Neuronal stem cell (in vitro differentiated cells): Measurements from ENCODE around the gene SHFL.
A peak's percentile ranks its signal among the peaks of the same experiment; 100 is the strongest.

Source experiments
- DNase-seq: peaks from one replicate; pipeline ENCODE4 v3.0.0-alpha.2; 2013; ENCODE audit warnings: low spot score
- H2AFZ ChIP-seq: one replicate; pipeline ENCODE4 v1.6.1; 2013; ENCODE audit warnings: mild to moderate bottlenecking, low read length, inconsistent platforms
- H2AK5ac ChIP-seq: 2 replicates; pipeline ENCODE4 v1.6.1; 2013; ENCODE audit warnings: low read depth, mild to moderate bottlenecking, inconsistent platforms, low read length, moderate library complexity, mixed read lengths
- H2BK120ac ChIP-seq: 2 replicates; pipeline ENCODE4 v1.6.1; 2013; ENCODE audit warnings: low read depth, mild to moderate bottlenecking, inconsistent platforms, low read length, moderate library complexity, mixed read lengths
- H2BK12ac ChIP-seq: one replicate; pipeline ENCODE4 v1.6.1; 2013; ENCODE audit warnings: low read length, inconsistent platforms
- H2BK15ac ChIP-seq: 2 replicates; pipeline ENCODE4 v1.6.1; 2013; ENCODE audit warnings: mild to moderate bottlenecking, low read length, inconsistent platforms, mixed read lengths
- H2BK5ac ChIP-seq: one replicate; pipeline ENCODE4 v1.6.1; 2013; ENCODE audit warnings: inconsistent platforms, mild to moderate bottlenecking, low read length, moderate library complexity
- H3K14ac ChIP-seq: one replicate; pipeline ENCODE4 v1.6.1; 2013; ENCODE audit warnings: low read length, inconsistent platforms
- H3K18ac ChIP-seq: 2 replicates; pipeline ENCODE4 v1.6.1; 2013; ENCODE audit warnings: low read length, inconsistent platforms
- H3K23ac ChIP-seq: 2 replicates; pipeline ENCODE4 v1.6.1; 2013; ENCODE audit warnings: low read depth, mild to moderate bottlenecking, mixed read lengths, low read length, inconsistent platforms; ENCODE audit not compliant: poor library complexity
- H3K27ac ChIP-seq: replicated peaks from 3 replicates; pipeline ENCODE4 v1.5.1; 2013; ENCODE audit warnings: low read length, inconsistent platforms
- H3K27me3 ChIP-seq, 3 experiments: 2 replicates each; pipeline ENCODE4 v1.6.1; 2013; ENCODE audit warnings: low read length in 3 of 3, mild to moderate bottlenecking in 2 of 3, inconsistent platforms in 1 of 3, low read depth in 1 of 3, mixed read lengths in 1 of 3, moderate library complexity in 1 of 3; ENCODE audit not compliant: control insufficient read depth in 3 of 3, insufficient read depth in 3 of 3
- H3K36me3 ChIP-seq, 2 donors: replicated peaks in 1 of 2; 2 replicates each; pipeline ENCODE4 v1.6.1; 2013; ENCODE audit warnings: low read length in 2 of 2; ENCODE audit not compliant: control insufficient read depth in 2 of 2, insufficient read depth in 2 of 2
- H3K4ac ChIP-seq: 2 replicates; pipeline ENCODE4 v1.6.1; 2013; ENCODE audit warnings: inconsistent platforms, mild to moderate bottlenecking, low read length, moderate library complexity
- H3K4me1 ChIP-seq, 2 donors: 1 replicate in 1 of 2; 2 replicates in 1 of 2; pipeline ENCODE4 v1.6.1; 2013; ENCODE audit warnings: low read length in 2 of 2, low read depth in 1 of 2; ENCODE audit not compliant: control insufficient read depth in 2 of 2, insufficient read depth in 1 of 2
- H3K4me2 ChIP-seq: one replicate; pipeline ENCODE4 v1.6.1; 2013; ENCODE audit warnings: mild to moderate bottlenecking, low read length, inconsistent platforms; ENCODE audit not compliant: insufficient read depth, poor library complexity, severe bottlenecking
- H3K4me3 ChIP-seq, 2 donors: 2 replicates each; pipeline ENCODE4 v1.5.1; 2013; ENCODE audit warnings: low read length in 2 of 2, mild to moderate bottlenecking in 2 of 2, inconsistent platforms in 1 of 2, moderate library complexity in 1 of 2
- H3K79me1 ChIP-seq: one replicate; pipeline ENCODE4 v1.6.1; 2013; ENCODE audit warnings: low read depth, mild to moderate bottlenecking, inconsistent platforms, low read length, moderate library complexity
- H3K9ac ChIP-seq: one replicate; pipeline ENCODE4 v1.6.1; 2013; ENCODE audit warnings: mild to moderate bottlenecking, low read depth, low read length, inconsistent platforms; ENCODE audit not compliant: poor library complexity
- H3K9me3 ChIP-seq, 2 donors: replicated peaks in 1 of 2; 2 replicates each; pipeline versions ENCODE3 to v1.6.1; 2013; ENCODE audit warnings: low read length in 2 of 2, mild to moderate bottlenecking in 2 of 2, inconsistent platforms in 1 of 2, low read depth in 1 of 2, mixed read lengths in 1 of 2, moderate library complexity in 1 of 2; ENCODE audit not compliant: control insufficient read depth in 2 of 2, insufficient read depth in 1 of 2
- H4K8ac ChIP-seq: one replicate; pipeline ENCODE4 v1.6.1; 2013; ENCODE audit warnings: low read depth, mild to moderate bottlenecking, inconsistent platforms, low read length, moderate library complexity
- H4K91ac ChIP-seq: one replicate; pipeline ENCODE4 v1.6.1; 2013; ENCODE audit warnings: low read length, low read depth, mild to moderate bottlenecking, inconsistent platforms; ENCODE audit not compliant: poor library complexity
- WGBS, 2 donors: extraction: QIAGEN DNeasy Blood & Tissue Kit; methylation state at CpG; one replicate each; pipeline ENCODE4 v1.1.7; 2013; ENCODE audit warnings: missing lambda C conversion rate in 2 of 2, mixed read lengths in 1 of 2; ENCODE audit not compliant: insufficient read length in 2 of 2, insufficient replicate concordance in 1 of 2; ENCODE audit errors: extremely low coverage in 2 of 2; 5-methylcytosine and 5-hydroxymethylcytosine counted together

SHFL gene

DNA sequence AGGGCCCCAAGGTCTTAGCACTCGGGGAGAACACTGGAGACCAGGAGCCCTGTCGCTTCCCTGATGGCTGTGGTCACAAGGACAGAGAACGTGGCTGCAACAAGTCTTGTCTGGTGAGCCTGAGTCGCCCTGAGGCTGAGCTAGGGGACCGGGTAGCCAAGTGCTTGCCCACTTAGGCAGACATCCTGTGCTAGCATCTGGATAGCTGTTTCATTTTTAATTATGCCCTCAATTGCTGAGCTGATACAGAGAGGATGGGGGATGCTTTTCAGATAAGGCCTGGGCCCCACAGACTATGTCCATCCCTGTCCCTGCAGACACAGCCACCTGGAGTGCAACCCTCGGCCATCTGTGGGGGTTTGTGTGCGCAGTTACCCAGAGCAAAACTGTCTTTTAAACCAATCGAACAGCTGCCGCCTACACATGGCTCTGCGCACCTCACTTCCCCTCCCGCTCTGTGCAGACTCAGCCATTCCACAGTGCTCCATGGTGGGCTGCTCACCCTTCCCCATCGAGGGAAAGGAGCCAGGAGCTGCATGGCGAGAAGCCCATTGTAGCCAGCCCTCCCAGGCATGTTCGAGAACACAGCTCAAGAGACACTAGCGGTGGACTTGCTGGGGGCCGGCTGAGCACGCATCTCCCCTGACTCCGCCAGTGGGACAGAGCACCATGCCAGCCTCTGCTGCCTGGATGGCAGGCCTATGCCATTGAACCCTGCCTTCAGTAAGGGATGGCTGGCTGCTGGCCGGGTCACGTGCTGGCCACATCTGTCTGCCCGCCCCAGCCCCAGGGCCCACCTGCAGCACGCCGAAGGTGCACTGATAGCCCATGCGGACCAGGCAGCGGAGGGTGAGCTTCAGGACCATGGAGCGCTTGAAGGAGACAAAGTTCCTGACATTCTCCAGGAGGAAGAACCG, 53.0 kb downstream of the SHFL start:
- H2BK120ac ChIP-seq = no peak overlapping the region
- no CpG with 5 or more reads among the region's 27 CpGs for WGBS, 2 donors
- peaks cover 82 to 99% of the 10 kb centered on the region in 2 donors for H3K36me3 ChIP-seq
- H3K18ac ChIP-seq = no peak overlapping the region
- H2BK15ac ChIP-seq = no peak overlapping the region
- no peaks in the 10 kb centered on the region for H3K27me3 ChIP-seq
- H2BK12ac ChIP-seq = no peak overlapping the region
- no peak overlapping the region for H2BK5ac ChIP-seq
- H3K23ac ChIP-seq = no peak overlapping the region
- H3K14ac ChIP-seq = no peak overlapping the region
- no peak overlapping the region for H3K4ac ChIP-seq
- no peak for DNase-seq
- peak overlapping the region; percentile 9 for H3K9ac ChIP-seq
- H2AK5ac ChIP-seq = no peak overlapping the region
- H3K79me1 ChIP-seq = peaks cover 10% of the 10 kb centered on the region
- H3K4me2 ChIP-seq = no peak overlapping the region
- H3K4me3 ChIP-seq = no peak overlapping the region
- H3K27ac ChIP-seq = no peak overlapping the region
- H4K91ac ChIP-seq = no peak overlapping the region
- no peaks in the 10 kb centered on the region for H3K9me3 ChIP-seq
- no peaks in the 10 kb centered on the region for H3K4me1 ChIP-seq
- H4K8ac ChIP-seq = no peak overlapping the region
- no peak overlapping the region for H2AFZ ChIP-seq

DNA sequence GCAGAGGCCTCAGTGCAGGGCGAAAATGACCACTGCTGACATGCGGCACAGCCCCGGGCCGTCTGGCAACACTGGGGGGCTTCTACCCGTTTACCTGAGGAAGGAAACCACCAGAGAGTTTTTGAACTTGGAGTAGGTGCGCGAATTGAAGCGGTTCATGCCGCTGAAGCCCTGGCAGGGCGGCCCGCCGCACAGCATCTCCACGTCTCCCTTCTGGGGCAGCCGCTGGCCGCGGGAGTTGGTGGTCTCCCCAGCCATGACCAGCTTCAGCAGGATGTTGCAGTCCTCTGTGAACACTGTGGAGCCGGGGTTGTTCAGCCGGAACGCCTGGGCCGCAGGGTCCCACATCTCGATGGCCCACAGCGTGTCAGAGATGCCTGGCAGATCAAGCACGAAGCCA, 53.8 kb downstream of the SHFL start:
- H3K14ac ChIP-seq = no peak overlapping the region
- peaks cover 10% of the 10 kb centered on the region for H3K79me1 ChIP-seq
- DNase-seq = no peak
- no peak overlapping the region for H3K18ac ChIP-seq
- no peak overlapping the region for H3K4me3 ChIP-seq
- H3K23ac ChIP-seq = no peak overlapping the region
- no peak overlapping the region for H2AFZ ChIP-seq
- H3K9me3 ChIP-seq = no peaks in the 10 kb centered on the region
- H3K4me1 ChIP-seq = no peaks in the 10 kb centered on the region
- H3K4me2 ChIP-seq = no peak overlapping the region
- H3K9ac ChIP-seq = no peak overlapping the region
- no peak overlapping the region for H2BK5ac ChIP-seq
- no peak overlapping the region for H2BK15ac ChIP-seq
- H3K27me3 ChIP-seq = no peaks in the 10 kb centered on the region
- H3K4ac ChIP-seq = no peak overlapping the region
- H4K8ac ChIP-seq = no peak overlapping the region
- H2BK120ac ChIP-seq = no peak overlapping the region
- peaks cover 85 to 99% of the 10 kb centered on the region in 2 donors for H3K36me3 ChIP-seq
- H2BK12ac ChIP-seq = no peak overlapping the region
- WGBS, 2 donors = no CpG with 5 or more reads among the region's 23 CpGs
- no peak overlapping the region for H4K91ac ChIP-seq
- H2AK5ac ChIP-seq = no peak overlapping the region
- H3K27ac ChIP-seq = no peak overlapping the region

DNA sequence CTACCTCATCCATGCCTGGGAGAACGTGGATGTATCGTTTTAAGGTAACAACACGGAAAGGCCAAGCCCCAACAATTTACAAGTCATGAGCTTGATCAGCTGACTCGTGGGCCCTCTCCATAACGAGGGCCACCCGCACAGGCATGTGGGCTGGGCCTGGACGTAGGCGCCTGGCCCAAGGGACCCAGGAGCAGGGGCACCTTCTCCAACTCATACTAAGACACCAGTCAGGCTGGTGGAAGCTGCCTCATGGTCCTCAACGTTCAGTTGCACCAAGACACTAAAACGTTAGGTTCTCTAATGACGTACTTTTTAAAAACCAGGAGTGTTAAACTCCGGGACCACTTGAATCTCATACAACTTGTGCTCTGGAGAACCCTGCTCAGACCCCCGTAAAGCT, 55.4 kb downstream of the SHFL start:
- Histone ChIP-seq H2BK5ac (no peak overlapping the region), H3K18ac (no peak overlapping the region), H3K14ac (no peak overlapping the region), H2AFZ (no peak overlapping the region), H3K79me1 (peaks cover 10% of the 10 kb centered on the region), H3K9ac (no peak overlapping the region), H4K8ac (no peak overlapping the region), H3K4ac (no peak overlapping the region), H3K36me3 (peaks cover 88 to 99% of the 10 kb centered on the region in 2 donors), H3K4me1 (no peaks in the 10 kb centered on the region), H2BK15ac (no peak overlapping the region), H2BK120ac (no peak overlapping the region), H2BK12ac (no peak overlapping the region), H3K23ac (no peak overlapping the region), H3K4me3 (no peak overlapping the region), H4K91ac (no peak overlapping the region), H3K27ac (no peak overlapping the region), H2AK5ac (no peak overlapping the region), H3K4me2 (no peak overlapping the region), H3K27me3 (no peaks in the 10 kb centered on the region), H3K9me3 (no peaks in the 10 kb centered on the region)
- WGBS, 2 donors = no CpG with 5 or more reads among the region's 13 CpGs
- DNase-seq = no peak

DNA sequence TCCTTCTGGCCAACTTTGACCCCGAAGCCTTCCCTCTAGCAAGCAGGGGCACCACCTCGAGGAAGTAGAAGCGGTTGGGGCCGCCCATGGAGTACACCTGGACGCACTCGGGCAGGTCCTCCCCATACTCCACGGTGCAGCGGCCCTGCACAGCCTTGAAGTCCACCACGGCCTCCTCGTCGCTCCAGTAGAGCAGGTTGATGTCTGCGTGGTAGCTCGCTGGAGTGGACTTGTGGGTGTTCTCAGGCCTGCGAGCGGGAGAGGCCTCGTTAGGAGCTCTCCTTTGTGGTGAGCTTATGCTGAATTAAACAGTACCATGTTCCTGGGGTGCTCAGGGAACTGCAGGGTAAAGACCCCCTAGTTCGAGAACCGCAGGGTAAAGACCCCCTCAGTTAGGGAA, 55.9 kb downstream of the SHFL start:
- Histone ChIP-seq H2AFZ (no peak overlapping the region), H2BK15ac (no peak overlapping the region), H2BK120ac (no peak overlapping the region), H4K8ac (no peak overlapping the region), H4K91ac (no peak overlapping the region), H2BK12ac (no peak overlapping the region), H2AK5ac (no peak overlapping the region), H3K36me3 (peaks cover 89 to 99% of the 10 kb centered on the region in 2 donors), H3K9ac (no peak overlapping the region), H3K23ac (no peak overlapping the region), H3K18ac (no peak overlapping the region), H3K27ac (no peak overlapping the region), H3K4me1 (no peaks in the 10 kb centered on the region), H3K27me3 (no peaks in the 10 kb centered on the region), H3K4me3 (peak overlapping the region in 1 of 2 donors; percentile 18), H3K4me2 (no peak overlapping the region), H3K9me3 (no peaks in the 10 kb centered on the region), H3K4ac (no peak overlapping the region), H3K79me1 (peaks cover 7% of the 10 kb centered on the region), H2BK5ac (no peak overlapping the region), H3K14ac (no peak overlapping the region)
- no CpG with 5 or more reads among the region's 18 CpGs for WGBS, 2 donors
- no peak for DNase-seq
